Measurements from ENCODE around the gene GAPDH.

- TF ChIP-seq, protein P1, sequence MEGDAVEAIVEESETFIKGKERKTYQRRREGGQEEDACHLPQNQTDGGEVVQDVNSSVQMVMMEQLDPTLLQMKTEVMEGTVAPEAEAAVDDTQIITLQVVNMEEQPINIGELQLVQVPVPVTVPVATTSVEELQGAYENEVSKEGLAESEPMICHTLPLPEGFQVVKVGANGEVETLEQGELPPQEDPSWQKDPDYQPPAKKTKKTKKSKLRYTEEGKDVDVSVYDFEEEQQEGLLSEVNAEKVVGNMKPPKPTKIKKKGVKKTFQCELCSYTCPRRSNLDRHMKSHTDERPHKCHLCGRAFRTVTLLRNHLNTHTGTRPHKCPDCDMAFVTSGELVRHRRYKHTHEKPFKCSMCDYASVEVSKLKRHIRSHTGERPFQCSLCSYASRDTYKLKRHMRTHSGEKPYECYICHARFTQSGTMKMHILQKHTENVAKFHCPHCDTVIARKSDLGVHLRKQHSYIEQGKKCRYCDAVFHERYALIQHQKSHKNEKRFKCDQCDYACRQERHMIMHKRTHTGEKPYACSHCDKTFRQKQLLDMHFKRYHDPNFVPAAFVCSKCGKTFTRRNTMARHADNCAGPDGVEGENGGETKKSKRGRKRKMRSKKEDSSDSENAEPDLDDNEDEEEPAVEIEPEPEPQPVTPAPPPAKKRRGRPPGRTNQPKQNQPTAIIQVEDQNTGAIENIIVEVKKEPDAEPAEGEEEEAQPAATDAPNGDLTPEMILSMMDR (IDR thresholded peaks at IDR 0.05), result no peak
- TF ChIP-seq POLR2A (IDR thresholded peaks at IDR 0.05) (no peak), POLR2AphosphoS5 (IDR thresholded peaks at IDR 0.05) (no peak)
Observed at GRCh38 chr12:6524648-6525047, 9.7 kb upstream of the GAPDH start.

All from sigmoid colon (tissue), 4 donors.